Esophagus (tissue), 2 donors: ENCODE measurements around the gene PAM16. TPM values are rescaled to one million over a fixed set of nuclear protein-coding genes. Genes with fewer than 3 reads are reported as not detected.
"Not testable (repeated sequence)": the region's sequence is repeated elsewhere in the genome, so short reads cannot be mapped to it uniquely, and the experiment has no call there.

ENCODE experiments used
- H3K27ac ChIP-seq, 2 donors: one replicate each; pipeline ENCODE4 v1.5.1; 2013; ENCODE audit warnings: low read depth in 2 of 2, mild to moderate bottlenecking in 2 of 2, inconsistent platforms in 1 of 2, low read length in 1 of 2, moderate library complexity in 1 of 2
- H3K27me3 ChIP-seq, 2 donors: one replicate each; pipeline ENCODE4 v1.6.1; 2013; ENCODE audit warnings: low read length in 2 of 2, control low read depth in 1 of 2, mild to moderate bottlenecking in 1 of 2; ENCODE audit not compliant: insufficient read depth in 2 of 2, control insufficient read depth in 1 of 2
- H3K36me3 ChIP-seq, 2 donors: one replicate each; pipeline ENCODE4 v1.6.1; 2013; ENCODE audit warnings: low read length in 1 of 2; ENCODE audit not compliant: control insufficient read depth in 2 of 2, insufficient read depth in 2 of 2
- H3K4me1 ChIP-seq, 2 donors: one replicate each; pipeline ENCODE4 v1.6.1; 2013; ENCODE audit warnings: low read length in 1 of 2; ENCODE audit not compliant: control insufficient read depth in 2 of 2, insufficient read depth in 2 of 2
- H3K4me3 ChIP-seq, 2 donors: one replicate each; pipeline ENCODE4 v1.5.1; 2013; ENCODE audit warnings: low read length in 2 of 2, mild to moderate bottlenecking in 2 of 2, low read depth in 1 of 2, moderate library complexity in 1 of 2
- H3K9me3 ChIP-seq, 2 donors: one replicate each; pipeline ENCODE4 v1.6.1; 2013; ENCODE audit warnings: mild to moderate bottlenecking in 2 of 2, low read depth in 1 of 2, low read length in 1 of 2, moderate library complexity in 1 of 2; ENCODE audit not compliant: control insufficient read depth in 2 of 2, insufficient read depth in 1 of 2
- WGBS, 2 donors: extraction: QIAGEN DNeasy Blood & Tissue Kit; methylation state at CpG; one replicate each; pipeline ENCODE4 v1.1.7; 2013; 5-methylcytosine and 5-hydroxymethylcytosine counted together
- polyA plus RNA-seq, 2 donors: library from polyadenylated mRNA; stranded (reverse); fragments of 200-250 nt; gene quantifications; one replicate each; pipeline ENCODE4 v1.2.3, GENCODE V29; 2013
- donor health status: healthy with polysubstance abuse.
- donor health status: Bipolar disorder and iron deficiency.

Gene PAM16
- polyA plus RNA-seq, 2 donors: 48.2 to 86.1 TPM

- WGBS, 2 donors: 63 to 72% methylated on average over 14 of the region's 14 CpGs
- H3K9me3 ChIP-seq: peaks cover 0 to 1% of the 10 kb centered on the region in 2 donors
- peak overlapping the region in 1 of 2 donors; percentile 15 for H3K27ac ChIP-seq
- H3K27me3 ChIP-seq: no peaks in the 10 kb centered on the region
- H3K4me1 ChIP-seq: peaks cover 4 to 9% of the 10 kb centered on the region in 2 donors
- peaks cover 0 to 11% of the 10 kb centered on the region in 2 donors for H3K36me3 ChIP-seq
- no peak overlapping the region for H3K4me3 ChIP-seq
These were observed 5.0 kb downstream of the PAM16 start for GRCh38 chr16:4345836-4346781.

GRCh38 chr16:4344983-4345835 lies 5.9 kb downstream of the PAM16 start:
- Histone ChIP-seq H3K27ac (no peak overlapping the region), H3K9me3 (peaks cover 0 to 1% of the 10 kb centered on the region in 2 donors), H3K4me3 (no peak overlapping the region), H3K4me1 (peaks cover under 1 to 9% of the 10 kb centered on the region in 2 donors), H3K36me3 (peaks cover 6 to 16% of the 10 kb centered on the region in 2 donors), H3K27me3 (no peaks in the 10 kb centered on the region)
- WGBS, 2 donors: 61 to 65% methylated on average over 26 of the region's 26 CpGs

GRCh38 chr16:4344300-4344982 lies 6.7 kb downstream of the PAM16 start:
- 41% methylated on average over 9 of the region's 10 CpGs for WGBS, 2 donors
- not testable (repeated sequence) for H3K4me3 ChIP-seq, H3K27me3 ChIP-seq, H3K9me3 ChIP-seq, H3K27ac ChIP-seq
- Histone ChIP-seq H3K4me1 (peaks cover 2 to 12% of the 10 kb centered on the region in 2 donors), H3K36me3 (peaks cover 10 to 16% of the 10 kb centered on the region in 2 donors)

GRCh38 chr16:4342866-4343744 lies 8.0 kb downstream of the PAM16 start:
- no peak overlapping the region for H3K27ac ChIP-seq
- H3K4me3 ChIP-seq: no peak overlapping the region
- peaks cover 0 to 1% of the 10 kb centered on the region in 2 donors for H3K9me3 ChIP-seq
- H3K36me3 ChIP-seq: peaks cover 14 to 16% of the 10 kb centered on the region in 2 donors
- WGBS, 2 donors: 83 to 85% methylated on average over 21 of the region's 21 CpGs
- peaks cover 2 to 12% of the 10 kb centered on the region in 2 donors for H3K4me1 ChIP-seq
- no peaks in the 10 kb centered on the region for H3K27me3 ChIP-seq

GRCh38 chr16:4341250-4341649 lies 9.9 kb downstream of the PAM16 start:
- peaks cover 14 to 15% of the 10 kb centered on the region in 2 donors for H3K36me3 ChIP-seq
- WGBS, 2 donors: 94 to 95% methylated on average over 13 of the region's 13 CpGs
- no peak overlapping the region for H3K27ac ChIP-seq

GRCh38 chr16:4340443-4340842 lies 10.7 kb downstream of the PAM16 start:
- no peak overlapping the region for H3K27ac ChIP-seq

More at GRCh38 chr16:4341250-4341649, 9.9 kb downstream of the PAM16 start:
- no peak overlapping the region for H3K4me3 ChIP-seq
- H3K27me3 ChIP-seq: no peaks in the 10 kb centered on the region
- H3K9me3 ChIP-seq: peaks cover 0 to 1% of the 10 kb centered on the region in 2 donors
- H3K4me1 ChIP-seq: peaks cover 2 to 9% of the 10 kb centered on the region in 2 donors

GRCh38 chr16:4339909-4340308 lies 11.2 kb downstream of the PAM16 start:
- Histone ChIP-seq H3K4me1 (peaks cover 2 to 6% of the 10 kb centered on the region in 2 donors), H3K27ac (no peak overlapping the region), H3K9me3 (no peaks in the 10 kb centered on the region), H3K36me3 (peaks cover 14 to 17% of the 10 kb centered on the region in 2 donors), H3K27me3 (no peaks in the 10 kb centered on the region), H3K4me3 (no peak overlapping the region)
- WGBS, 2 donors: 50 to 55% methylated on average over 14 of the region's 14 CpGs

More at GRCh38 chr16:4340443-4340842, 10.7 kb downstream of the PAM16 start:
- no peaks in the 10 kb centered on the region for H3K27me3 ChIP-seq
- peaks cover 2 to 9% of the 10 kb centered on the region in 2 donors for H3K4me1 ChIP-seq
- H3K36me3 ChIP-seq: peaks cover 14 to 17% of the 10 kb centered on the region in 2 donors
- H3K4me3 ChIP-seq: no peak overlapping the region
- WGBS, 2 donors: 87 to 90% methylated on average over 6 of the region's 6 CpGs
- no peaks in the 10 kb centered on the region for H3K9me3 ChIP-seq

GRCh38 chr16:4339455-4339854 lies 11.7 kb downstream of the PAM16 start:
- H3K9me3 ChIP-seq: no peaks in the 10 kb centered on the region
- 77 to 78% methylated on average over 10 of the region's 10 CpGs for WGBS, 2 donors
- H3K27me3 ChIP-seq: no peaks in the 10 kb centered on the region
- peaks cover 2 to 4% of the 10 kb centered on the region in 2 donors for H3K4me1 ChIP-seq
- H3K27ac ChIP-seq: no peak overlapping the region
- H3K36me3 ChIP-seq: peaks cover 14 to 17% of the 10 kb centered on the region in 2 donors
- no peak overlapping the region for H3K4me3 ChIP-seq
